PC-9 (cell line): ENCODE measurements around the gene CT47C1.

Experiments used
- CTCF ChIP-seq: fragments of 200-600 bp; sonication (generic); conservative IDR thresholded peaks from 2 replicates; pipeline ENCODE4 v1.6.1; 2017; ENCODE audit warnings: mixed run types, antibody characterized with exemption, mild to moderate bottlenecking, moderate library complexity
- EZH2 ChIP-seq: fragments of 200-600 bp; sonication (generic); IDR thresholded peaks from 2 replicates; pipeline ENCODE4 v1.8.0; 2017; ENCODE audit warnings: antibody characterized with exemption, low read depth

- TF ChIP-seq CTCF (no peak), EZH2 (no peak)
Observed at GRCh38 chrX:119069128-119069527, 3.7 kb upstream of the CT47C1 start.
